Measurements from ENCODE around the gene RARA. TPM values are rescaled to one million over a fixed set of nuclear protein-coding genes. Genes with fewer than 3 reads are reported as not detected.

RARA gene
- total RNA-seq, 2 donors from 2014 or later = 46.8 to 73.4 TPM

DNA sequence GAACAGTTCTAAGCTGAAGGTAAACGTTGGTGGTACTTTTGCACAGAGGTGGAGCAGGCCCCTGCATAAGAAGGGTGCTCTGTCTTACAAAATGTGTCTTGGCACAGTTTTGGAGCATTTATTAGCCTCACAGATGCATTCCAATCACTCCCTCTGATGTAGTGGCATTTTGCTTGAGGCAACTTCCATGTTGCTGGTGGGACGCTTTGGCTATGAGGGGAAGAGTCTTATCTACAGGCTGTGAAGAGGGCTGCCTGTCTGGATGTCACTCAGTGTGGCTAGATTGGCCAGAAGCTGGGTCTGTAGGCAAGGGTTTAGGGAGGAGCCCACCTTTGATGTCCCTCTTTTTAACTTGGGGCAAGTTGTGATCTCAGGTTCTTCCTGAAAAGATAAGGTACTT lies 2.6 kb upstream of the RARA start:
- no peak for DNase-seq (ENCODE audit: low spot score)
- no peak for ATAC-seq (ENCODE audit: insufficient number of reproducible peaks, low FRiP score, low read depth)
- Histone ChIP-seq H3K27me3 (replicated peaks; ENCODE audit: insufficient read depth) (no peaks in the 10 kb centered on the region), H3K27ac (no peak overlapping the region), H3K4me3 (no peak overlapping the region), H3K4me1 (ENCODE audit: control insufficient read depth in 1 of 2, low read depth in 2 of 2) (peaks cover 28 to 55% of the 10 kb centered on the region in 2 donors), H3K36me3 (no peaks in the 10 kb centered on the region), H3K9me3 (no peaks in the 10 kb centered on the region)
- TF ChIP-seq, protein P1, sequence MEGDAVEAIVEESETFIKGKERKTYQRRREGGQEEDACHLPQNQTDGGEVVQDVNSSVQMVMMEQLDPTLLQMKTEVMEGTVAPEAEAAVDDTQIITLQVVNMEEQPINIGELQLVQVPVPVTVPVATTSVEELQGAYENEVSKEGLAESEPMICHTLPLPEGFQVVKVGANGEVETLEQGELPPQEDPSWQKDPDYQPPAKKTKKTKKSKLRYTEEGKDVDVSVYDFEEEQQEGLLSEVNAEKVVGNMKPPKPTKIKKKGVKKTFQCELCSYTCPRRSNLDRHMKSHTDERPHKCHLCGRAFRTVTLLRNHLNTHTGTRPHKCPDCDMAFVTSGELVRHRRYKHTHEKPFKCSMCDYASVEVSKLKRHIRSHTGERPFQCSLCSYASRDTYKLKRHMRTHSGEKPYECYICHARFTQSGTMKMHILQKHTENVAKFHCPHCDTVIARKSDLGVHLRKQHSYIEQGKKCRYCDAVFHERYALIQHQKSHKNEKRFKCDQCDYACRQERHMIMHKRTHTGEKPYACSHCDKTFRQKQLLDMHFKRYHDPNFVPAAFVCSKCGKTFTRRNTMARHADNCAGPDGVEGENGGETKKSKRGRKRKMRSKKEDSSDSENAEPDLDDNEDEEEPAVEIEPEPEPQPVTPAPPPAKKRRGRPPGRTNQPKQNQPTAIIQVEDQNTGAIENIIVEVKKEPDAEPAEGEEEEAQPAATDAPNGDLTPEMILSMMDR (IDR thresholded peaks at IDR 0.05) = no peak

DNA sequence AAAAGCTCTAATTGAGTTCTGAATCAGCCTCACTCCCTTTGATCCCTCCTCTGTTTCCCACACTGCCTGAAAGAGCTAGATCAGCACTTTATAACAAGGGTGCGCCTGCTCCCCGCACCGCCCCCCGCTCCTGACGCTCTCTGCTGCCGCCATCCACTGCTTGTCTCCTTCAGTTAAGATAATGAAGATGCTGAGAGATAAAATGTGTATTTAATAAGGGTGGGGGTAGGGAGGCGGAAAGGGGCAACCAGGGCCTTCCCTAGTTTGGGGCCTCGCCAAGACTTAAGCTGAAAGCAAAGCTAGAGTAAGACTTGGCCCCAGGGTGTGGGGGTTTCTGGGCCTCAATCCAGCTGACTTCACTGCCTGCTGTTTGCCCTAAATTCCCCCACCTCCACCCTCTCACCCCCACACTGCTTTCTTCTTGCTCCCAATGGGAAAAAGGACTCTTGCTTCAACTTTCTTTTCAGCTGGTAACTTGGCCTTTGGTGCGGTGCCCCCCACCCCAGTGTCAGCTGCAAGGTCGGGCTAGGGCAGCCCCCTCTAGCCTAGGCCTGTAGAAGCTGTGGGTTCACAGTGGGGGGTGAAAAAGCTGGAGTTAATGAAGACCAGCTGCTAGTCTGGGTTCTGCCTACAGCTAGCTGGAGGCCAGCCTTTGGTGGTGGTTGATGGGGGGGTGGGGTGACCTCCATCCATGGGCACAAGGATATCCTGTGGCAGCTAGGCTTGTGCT lies 1.8 kb upstream of the RARA start:
- no peaks in the 10 kb centered on the region for H3K36me3 ChIP-seq
- no peak overlapping the region for H3K4me3 ChIP-seq
- no peaks in the 10 kb centered on the region for H3K9me3 ChIP-seq
- DNase-seq (ENCODE audit: low spot score) = no peak
- peaks cover 36 to 63% of the 10 kb centered on the region in 2 donors for H3K4me1 ChIP-seq (ENCODE audit: control insufficient read depth in 1 of 2, low read depth in 2 of 2)
- ATAC-seq (ENCODE audit: insufficient number of reproducible peaks, low FRiP score, low read depth) = no peak
- TF ChIP-seq, protein P1 (IDR thresholded peaks at IDR 0.05) = no peak
- H3K27ac ChIP-seq = no peak overlapping the region
- H3K27me3 ChIP-seq (replicated peaks; ENCODE audit: insufficient read depth) = no peaks in the 10 kb centered on the region

DNA sequence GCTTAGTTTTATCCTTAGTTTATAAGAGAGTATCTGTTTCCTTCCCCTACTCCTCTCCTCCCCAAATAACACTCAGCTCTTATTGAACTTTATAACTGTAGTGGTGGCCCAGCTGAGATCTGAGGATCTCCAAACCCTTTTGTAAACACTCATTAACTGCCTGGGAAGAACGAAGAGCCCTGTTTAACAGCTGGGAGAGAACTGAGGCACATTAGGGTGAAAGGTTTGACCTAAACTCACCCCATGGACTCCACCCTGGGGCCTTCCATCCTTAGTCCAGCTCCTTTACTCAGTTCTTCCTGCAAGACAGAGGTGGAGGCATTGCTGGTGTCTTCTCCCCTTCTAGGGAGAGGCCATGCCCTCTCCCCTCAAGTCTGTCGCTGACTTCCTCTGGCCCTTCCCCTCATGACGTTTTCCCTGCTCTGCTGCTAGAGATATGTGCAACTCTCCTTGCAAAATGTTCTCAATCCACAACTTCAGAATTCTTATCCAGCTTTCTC lies 1.2 kb upstream of the RARA start:
- Histone ChIP-seq H3K27ac (no peak overlapping the region), H3K9me3 (no peaks in the 10 kb centered on the region), H3K27me3 (replicated peaks; ENCODE audit: insufficient read depth) (no peaks in the 10 kb centered on the region), H3K4me1 (ENCODE audit: control insufficient read depth in 1 of 2, low read depth in 2 of 2) (peaks cover 42 to 69% of the 10 kb centered on the region in 2 donors), H3K4me3 (no peak overlapping the region), H3K36me3 (no peaks in the 10 kb centered on the region)
- DNase-seq (ENCODE audit: low spot score) = no peak
- ATAC-seq (ENCODE audit: insufficient number of reproducible peaks, low FRiP score, low read depth) = no peak
- TF ChIP-seq, protein P1 (IDR thresholded peaks at IDR 0.05) = no peak

DNA sequence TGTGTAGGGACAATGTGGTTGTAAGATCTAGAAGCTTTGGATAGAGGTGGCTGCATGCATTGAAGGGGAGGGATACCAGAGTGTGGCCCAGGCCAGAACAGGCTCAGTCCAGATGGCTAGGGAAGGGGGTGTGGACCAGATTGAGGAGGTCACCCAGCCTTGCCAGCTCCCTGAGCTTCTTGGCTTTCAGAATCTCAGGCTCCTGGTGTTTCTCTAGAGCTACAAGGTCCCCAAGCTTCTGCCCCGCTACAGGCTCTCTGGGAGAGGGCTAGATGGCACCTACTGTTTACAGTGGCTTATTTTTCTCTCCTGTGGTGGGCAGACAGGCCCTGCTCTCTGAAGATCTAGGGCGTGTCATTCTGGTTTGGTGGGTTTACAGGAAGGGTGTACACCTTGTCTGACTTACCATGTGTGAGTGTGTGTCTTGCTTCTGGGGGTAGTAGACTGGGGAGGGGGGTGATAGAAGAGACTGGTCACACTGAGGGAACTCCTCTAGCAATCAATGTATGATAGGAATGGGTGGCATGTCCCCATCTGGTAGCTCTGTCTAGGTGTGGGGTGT lies 1.1 kb downstream of the RARA start:
- ATAC-seq (ENCODE audit: insufficient number of reproducible peaks, low FRiP score, low read depth) (no peak), DNase-seq (ENCODE audit: low spot score) (no peak)
- no peaks in the 10 kb centered on the region for H3K36me3 ChIP-seq
- no peaks in the 10 kb centered on the region for H3K27me3 ChIP-seq (replicated peaks; ENCODE audit: insufficient read depth)
- peaks cover 60 to 75% of the 10 kb centered on the region in 2 donors for H3K4me1 ChIP-seq (ENCODE audit: control insufficient read depth in 1 of 2, low read depth in 2 of 2)
- TF ChIP-seq, protein P1 (IDR thresholded peaks at IDR 0.05) = no peak
- no peaks in the 10 kb centered on the region for H3K9me3 ChIP-seq
- peak overlapping the region; percentile 84 to 91 for H3K27ac ChIP-seq
- H3K4me3 ChIP-seq = no peak overlapping the region

DNA sequence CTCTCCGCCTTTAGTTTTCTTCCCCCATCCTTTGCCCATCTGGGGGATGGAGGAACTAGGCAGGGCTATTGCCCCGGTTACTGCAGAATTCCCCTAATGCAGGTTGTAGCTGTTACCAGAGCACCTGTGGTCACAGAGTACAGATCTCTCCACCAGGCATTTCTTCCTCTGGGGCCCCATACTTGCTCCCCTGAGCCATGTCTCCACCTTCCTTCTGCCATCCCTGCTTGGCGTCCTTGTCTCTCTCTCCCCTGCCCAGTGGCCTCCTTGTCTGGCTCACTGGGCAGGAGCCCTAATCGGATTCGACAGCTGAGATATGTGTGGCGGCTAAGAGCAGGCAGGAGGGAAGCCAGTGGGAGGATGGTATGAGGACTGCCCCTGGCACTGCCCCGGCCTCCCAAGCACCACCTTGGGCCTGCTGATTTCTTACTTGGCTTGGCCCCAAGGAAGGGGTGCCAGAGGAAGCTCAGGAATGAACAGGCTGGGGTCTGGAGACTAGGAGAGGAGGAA lies 2.0 kb downstream of the RARA start:
- no peak for ATAC-seq (ENCODE audit: insufficient number of reproducible peaks, low FRiP score, low read depth)
- TF ChIP-seq, protein P1 (IDR thresholded peaks at IDR 0.05) = no peak
- H3K27ac ChIP-seq = peak overlapping the region; percentile 84 to 91

More for the DNA sequence above, 2.0 kb downstream of the RARA start:
- Histone ChIP-seq H3K27me3 (replicated peaks; ENCODE audit: insufficient read depth) (no peaks in the 10 kb centered on the region), H3K36me3 (no peaks in the 10 kb centered on the region), H3K4me3 (no peak overlapping the region), H3K9me3 (no peaks in the 10 kb centered on the region), H3K4me1 (ENCODE audit: control insufficient read depth in 1 of 2, low read depth in 2 of 2) (peaks cover 69 to 84% of the 10 kb centered on the region in 2 donors)
- DNase-seq (ENCODE audit: low spot score) = no peak

Measured in thoracic aorta (tissue), 2 donors.